ENCODE results near the gene TMEM245.

TMEM245 gene

DNA sequence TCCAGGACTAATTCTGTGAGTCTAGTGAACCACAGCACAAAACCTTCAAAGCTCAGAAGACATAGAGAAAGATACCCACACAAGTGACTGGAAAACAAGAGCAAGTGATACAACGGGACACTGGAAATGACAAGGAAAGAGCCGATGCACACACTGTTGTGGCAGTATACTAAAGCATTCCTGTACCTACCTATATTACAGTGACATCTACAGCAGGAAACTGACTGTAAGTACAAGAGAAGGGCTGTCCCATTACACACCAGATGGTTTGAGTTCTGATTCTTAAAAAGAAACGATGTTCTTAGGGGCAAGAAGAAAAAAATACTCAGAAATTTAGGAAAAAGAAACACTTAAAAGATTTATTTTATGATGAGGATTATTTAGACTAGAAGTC, 18.5 kb downstream of the TMEM245 start:
- no peak for DNase-seq (ENCODE audit: low read depth)

DNA sequence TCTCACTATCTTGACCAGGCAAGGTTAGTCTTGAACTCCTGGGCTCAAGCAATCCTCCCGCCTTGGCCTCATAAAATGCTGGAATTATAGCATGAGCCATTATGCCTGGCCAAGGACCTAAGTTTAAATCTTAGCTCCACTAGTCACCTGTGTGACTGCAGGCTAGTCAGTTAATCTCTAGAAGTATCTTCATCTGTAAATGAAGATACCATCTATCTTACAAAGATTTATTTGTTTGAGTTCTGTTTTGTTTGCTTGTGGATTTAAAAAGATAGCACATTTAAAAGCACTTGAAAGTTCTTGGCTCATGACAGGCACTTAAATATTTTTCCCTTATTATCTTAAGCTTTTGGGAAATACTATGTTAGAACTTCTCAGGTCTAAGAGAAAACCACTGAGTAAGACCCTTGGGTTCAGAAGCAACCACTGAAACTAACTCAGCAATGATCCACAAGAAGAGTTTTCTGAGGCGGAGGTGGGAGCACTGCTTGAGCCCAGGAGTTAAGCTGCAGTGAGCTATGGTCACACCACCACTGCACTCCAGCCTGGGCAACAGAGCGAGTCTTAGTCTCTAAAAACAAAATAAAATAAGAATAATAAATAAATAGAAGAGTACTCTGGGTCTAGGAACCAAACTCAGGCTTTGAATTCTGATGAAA, 19.1 kb downstream of the TMEM245 start:
- DNase-seq (ENCODE audit: low read depth), result no peak

DNA sequence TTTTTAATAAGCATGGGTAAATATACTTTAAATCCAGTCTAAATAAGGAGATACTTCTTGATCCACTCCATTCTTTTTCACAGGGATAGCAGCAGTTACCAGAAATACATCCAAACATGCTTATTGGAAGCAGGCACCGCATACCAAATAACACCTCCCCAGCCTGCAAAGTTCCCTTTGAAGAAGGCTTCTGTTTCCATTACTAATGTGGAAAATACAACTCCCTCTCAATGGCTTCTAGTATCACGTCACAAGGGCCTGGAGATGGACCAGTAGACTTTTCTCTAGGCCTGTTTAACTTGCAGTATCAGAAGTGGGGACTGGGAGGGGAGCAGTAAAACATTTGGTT, 20.8 kb downstream of the TMEM245 start:
- no peak for DNase-seq (ENCODE audit: low read depth)

- no peak for DNase-seq (ENCODE audit: low read depth)
Measured at GRCh38 chr9:109098171-109098959, 21.4 kb downstream of the TMEM245 start.

- DNase-seq (ENCODE audit: low read depth), result no peak
Measured at GRCh38 chr9:109097146-109097545, 22.6 kb downstream of the TMEM245 start.

DNA sequence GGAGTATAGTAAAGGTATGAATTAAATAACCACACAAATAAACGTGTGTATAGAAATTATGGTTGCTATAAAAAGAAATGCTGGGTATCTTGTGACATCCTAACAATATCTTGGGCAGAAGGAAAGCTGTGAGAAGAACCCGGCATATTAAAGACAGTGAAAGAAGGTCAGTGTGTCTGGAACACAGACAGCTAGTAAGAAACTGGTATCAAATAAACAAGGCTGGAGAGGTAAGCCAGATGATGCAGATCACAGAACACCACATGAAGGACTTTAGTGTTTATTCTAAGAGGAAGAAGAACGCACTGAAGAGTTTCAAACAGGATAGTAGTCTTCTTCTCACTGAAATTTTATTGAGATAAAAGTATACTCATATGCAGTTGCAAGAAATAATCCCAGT, 24.4 kb downstream of the TMEM245 start:
- no peak for DNase-seq (ENCODE audit: low read depth)

DNA sequence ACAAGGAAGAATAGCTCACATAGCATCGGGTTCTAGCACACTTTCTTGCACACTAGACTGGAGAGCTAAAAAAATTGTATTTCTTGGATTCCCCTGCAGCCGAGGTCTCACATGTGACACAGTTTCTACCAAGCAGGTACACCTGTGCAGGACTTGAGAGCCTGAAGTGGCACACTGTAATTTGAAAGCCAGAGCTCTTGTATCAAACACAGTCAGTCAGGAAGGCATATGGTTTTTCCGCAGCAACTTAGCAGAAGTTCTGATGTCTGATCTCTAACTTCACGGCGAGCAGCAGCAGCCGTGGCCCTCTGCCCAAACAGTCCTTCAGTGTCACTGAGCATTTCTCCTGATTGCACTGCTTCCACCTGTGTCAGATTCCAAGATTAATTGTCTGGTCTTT, 25.5 kb downstream of the TMEM245 start:
- no peak for DNase-seq (ENCODE audit: low read depth)

DNA sequence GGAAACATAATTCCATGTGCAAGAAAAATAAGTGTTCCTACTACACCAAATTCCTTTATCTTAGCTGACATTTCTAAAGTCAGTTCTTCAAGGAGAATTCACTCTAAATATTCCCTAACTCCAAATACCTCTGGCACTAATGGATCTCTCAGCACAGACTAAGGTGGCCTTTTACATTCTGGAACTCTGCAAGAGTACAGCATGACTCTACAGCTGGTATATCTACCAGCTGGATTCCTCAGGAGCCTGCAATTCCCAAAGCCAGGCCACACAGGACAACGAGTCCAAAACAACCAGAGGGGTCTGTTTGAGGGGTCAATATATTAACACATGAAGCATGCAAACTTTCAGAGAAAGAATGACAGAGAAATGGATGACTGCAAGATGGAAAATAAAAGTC, 27.2 kb downstream of the TMEM245 start:
- DNase-seq (ENCODE audit: low read depth), result no peak

DNA sequence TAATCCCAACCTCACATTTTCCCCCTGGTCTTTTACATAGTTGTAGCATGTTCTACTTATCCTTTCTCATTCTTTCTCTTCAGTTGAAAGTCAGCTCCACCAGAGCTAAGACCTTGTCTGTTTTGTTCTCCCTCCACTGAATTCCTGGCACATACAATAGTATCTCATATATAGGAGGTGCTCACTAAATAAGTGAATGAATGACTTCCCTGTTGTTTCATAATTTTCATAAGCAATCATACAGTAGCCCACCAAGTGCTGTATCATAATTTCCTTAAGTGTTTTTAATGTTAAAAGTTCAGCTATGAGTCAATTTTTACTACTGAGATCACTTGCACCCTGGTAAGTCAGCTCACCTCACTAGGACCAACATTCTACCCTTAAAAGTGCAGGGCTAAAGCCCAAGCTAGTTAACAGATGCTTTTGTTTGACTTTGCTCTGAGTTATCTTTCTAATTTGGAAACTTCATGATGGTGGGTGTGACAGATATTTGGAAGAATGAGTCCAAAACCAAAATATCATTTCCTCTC, 27.6 kb downstream of the TMEM245 start:
- DNase-seq (ENCODE audit: low read depth), result no peak

- no peak for DNase-seq (ENCODE audit: low read depth)
Measured at GRCh38 chr9:109088221-109088620, 31.5 kb downstream of the TMEM245 start.

- no peak for DNase-seq (ENCODE audit: low read depth)
Measured at GRCh38 chr9:109087795-109088194, 32.0 kb downstream of the TMEM245 start.

- no peak for DNase-seq (ENCODE audit: low read depth)
Measured at GRCh38 chr9:109086221-109086620, 33.5 kb downstream of the TMEM245 start.

GRCh38 chr9:109085510-109085909, 34.2 kb downstream of the TMEM245 start:
- DNase-seq (ENCODE audit: low read depth), result no peak

DNA sequence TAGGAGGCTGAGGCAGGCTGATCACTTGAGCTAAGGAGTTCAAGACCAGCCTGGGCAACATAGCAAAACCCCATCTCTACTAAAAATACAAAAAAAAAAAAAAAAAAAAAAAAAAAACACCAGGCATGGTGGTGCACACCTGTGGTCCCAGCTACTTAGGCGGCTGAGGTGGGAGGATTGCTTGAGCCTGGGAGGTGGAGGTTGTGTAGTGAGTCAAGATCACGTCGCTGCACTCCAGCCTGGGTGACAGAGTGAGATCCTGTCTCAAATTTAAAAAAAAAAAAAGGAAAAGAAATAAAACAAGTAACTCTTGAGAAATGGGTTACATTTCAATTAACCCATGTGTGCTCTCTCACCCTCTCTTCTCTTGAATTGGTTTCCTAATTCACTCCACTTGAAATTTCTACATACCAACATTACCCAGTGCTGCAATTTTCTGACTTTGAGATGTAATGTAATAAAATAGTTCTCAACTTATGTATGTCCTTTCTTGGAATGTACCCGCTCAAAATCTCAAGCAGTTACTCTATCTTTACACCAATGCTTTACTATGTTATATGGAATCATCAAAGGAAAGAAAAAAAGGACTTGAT, 35.8 kb downstream of the TMEM245 start:
- DNase-seq (ENCODE audit: low read depth), result no peak

GRCh38 chr9:109083141-109083540, 36.6 kb downstream of the TMEM245 start:
- DNase-seq (ENCODE audit: low read depth), result no peak

DNA sequence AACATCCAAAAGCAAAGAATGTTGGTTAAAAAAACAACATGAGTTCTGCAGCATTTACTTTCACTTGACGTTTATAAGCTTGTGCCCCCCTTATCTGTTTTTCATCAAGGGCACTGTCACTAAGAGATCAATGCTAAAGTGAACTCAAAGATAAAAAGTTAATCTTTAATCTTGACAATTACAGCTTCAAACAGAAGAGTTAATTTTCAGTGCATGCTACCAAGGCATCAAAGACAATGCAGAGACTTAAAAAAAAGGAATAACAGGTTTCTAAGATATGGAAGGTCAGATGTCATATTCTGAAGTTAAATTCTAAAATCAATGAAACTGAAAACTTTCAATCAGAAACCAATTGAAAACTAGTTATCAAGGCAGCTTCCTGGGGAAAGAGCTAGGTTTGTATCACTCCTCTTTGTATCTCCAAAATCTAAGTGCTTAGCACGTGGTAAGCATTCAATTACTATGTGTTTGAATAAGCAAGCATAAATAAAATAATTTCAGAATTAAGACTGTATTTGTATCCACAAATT, 37.6 kb downstream of the TMEM245 start:
- DNase-seq (ENCODE audit: low read depth), result no peak

- DNase-seq (ENCODE audit: low read depth), result no peak
Measured at GRCh38 chr9:109074236-109074889, 45.4 kb downstream of the TMEM245 start.

GRCh38 chr9:109072821-109073435, 46.8 kb downstream of the TMEM245 start:
- DNase-seq (ENCODE audit: low read depth), result no peak

- DNase-seq (ENCODE audit: low read depth), result no peak
Measured at GRCh38 chr9:109072133-109072692, 47.5 kb downstream of the TMEM245 start.

GRCh38 chr9:109068764-109069163, 51.0 kb downstream of the TMEM245 start:
- no peak for DNase-seq (ENCODE audit: low read depth)

DNA sequence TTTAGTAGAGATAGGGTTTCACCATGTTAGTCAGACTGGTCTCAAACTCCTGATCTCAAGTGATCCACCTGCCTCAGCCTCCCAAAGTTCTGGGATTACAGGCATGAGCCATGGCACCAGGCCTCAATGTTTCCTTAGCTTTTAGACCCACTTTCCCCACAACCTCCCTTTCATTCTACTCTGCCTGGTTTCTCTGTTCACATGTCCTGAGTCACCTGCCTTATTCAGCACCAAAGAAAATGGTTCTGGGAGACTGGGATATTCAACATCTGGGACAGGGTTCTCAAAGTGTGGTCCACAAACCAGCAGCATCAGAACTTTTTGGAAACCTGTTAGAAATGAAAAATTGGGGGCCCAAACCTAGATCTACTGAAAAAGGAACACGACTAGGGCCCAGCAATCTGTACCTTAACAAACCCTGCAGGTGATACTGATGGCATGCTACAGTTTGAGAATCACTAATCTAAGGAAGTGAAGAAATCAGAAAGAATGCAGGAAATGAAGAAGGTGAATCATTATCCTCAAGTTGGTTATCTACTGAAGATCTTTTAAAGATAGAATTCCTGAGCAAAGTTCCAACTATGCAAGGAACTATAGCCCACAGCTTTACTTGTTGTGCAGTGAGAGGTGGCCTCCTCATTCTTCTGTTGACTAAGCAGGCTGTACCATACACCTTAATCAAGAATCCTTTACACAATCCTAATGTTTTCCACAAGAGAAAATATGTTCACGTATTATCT, 54.6 kb downstream of the TMEM245 start:
- DNase-seq (ENCODE audit: low read depth), result no peak
